A673 (cell line): Measurements from ENCODE around the gene EHBP1L1. TPM values are rescaled to one million over a fixed set of nuclear protein-coding genes. Genes with fewer than 3 reads are reported as not detected.

Experiments
- BruUV-seq: library from RNA; stranded (reverse); fragments of 400-500 nt; replicated peaks from 2 replicates; lab custom pipeline; 2021; lab: Mats Ljungman, UMichigan
- CTCF ChIA-PET: fragments of 300-600 bp; sonication (Branson Sonifier 250); formaldehyde crosslinking; loops from one replicate; lab custom pipeline; 2022; ENCODE audit warnings: antibody characterized with exemption; lab: Charles Lee
- POLR2A ChIA-PET: fragments of 300-600 bp; sonication (Branson Sonifier 250); formaldehyde crosslinking; loops from one replicate; lab custom pipeline; 2022; ENCODE audit warnings: antibody characterized with exemption; ENCODE audit not compliant: low non-redundant PET; lab: Charles Lee
- DNase-seq: peaks from one replicate; pipeline ENCODE4 v3.0.0-alpha.2; 2015; ENCODE audit warnings: low spot score
- H3K27ac ChIP-seq: fragments of 200-600 bp; sonication (generic); 2 replicates; pipeline ENCODE4 v1.5.1; 2016; ENCODE audit warnings: mixed run types, low read depth, mild to moderate bottlenecking, mixed read lengths, antibody characterized with exemption, low read length; ENCODE audit not compliant: poor library complexity, severe bottlenecking
- H3K27me3 ChIP-seq: fragments of 200-600 bp; sonication (generic); replicated peaks from 2 replicates; pipeline ENCODE4 v1.6.1; 2017; ENCODE audit warnings: mixed run types, low read depth, mild to moderate bottlenecking, mixed read lengths, antibody characterized with exemption, low read length; ENCODE audit not compliant: insufficient read depth, poor library complexity
- H3K36me3 ChIP-seq: fragments of 200-600 bp; sonication (generic); 2 replicates; pipeline ENCODE4 v1.6.1; 2016; ENCODE audit warnings: mixed run types, mild to moderate bottlenecking, mixed read lengths, antibody characterized with exemption, low read length; ENCODE audit not compliant: insufficient read depth, poor library complexity, severe bottlenecking
- H3K4me1 ChIP-seq: fragments of 200-600 bp; sonication (generic); 2 replicates; pipeline ENCODE4 v1.6.1; 2017; ENCODE audit warnings: mixed run types, mild to moderate bottlenecking, mixed read lengths, antibody characterized with exemption, low read length; ENCODE audit not compliant: insufficient read depth, poor library complexity, severe bottlenecking
- H3K4me3 ChIP-seq: fragments of 200-600 bp; sonication (generic); 2 replicates; pipeline ENCODE4 v1.5.1; 2016; ENCODE audit warnings: low read depth, mixed run types, mild to moderate bottlenecking, mixed read lengths, low read length; ENCODE audit not compliant: poor library complexity, severe bottlenecking
- H3K9me3 ChIP-seq: fragments of 200-600 bp; sonication (generic); 2 replicates; pipeline ENCODE4 v1.6.1; 2016; ENCODE audit warnings: mixed run types, low read depth, mild to moderate bottlenecking, mixed read lengths, antibody characterized with exemption, low read length; ENCODE audit not compliant: poor library complexity, severe bottlenecking
- EZH2 ChIP-seq: fragments of 200-600 bp; sonication (generic); IDR thresholded peaks from 2 replicates; pipeline ENCODE4 v1.6.1; 2017; ENCODE audit warnings: borderline replicate concordance, low read depth, mild to moderate bottlenecking, mixed read lengths, antibody characterized with exemption, low read length; ENCODE audit not compliant: poor library complexity, severe bottlenecking
- intact Hi-C: fragments of 100-400 bp; cut with micrococcal nuclease; formaldehyde crosslinking; loops from one replicate; pipeline ENCODE4 v1.10.0; 2022; ENCODE audit not compliant: unreplicated experiment
- total RNA-seq: library from RNA; stranded (reverse); gene quantifications from 2 replicates; pipeline ENCODE4 v1.2.3, GENCODE V29; 2021
- TF ChIP-seq, protein P1 (sequence below): fragments of 300-800, 200-600 bp; sonication (generic); conservative IDR thresholded peaks from 2 replicates; pipeline ENCODE4 v1.5.1; 2017; ENCODE audit warnings: low read depth, mild to moderate bottlenecking, antibody characterized with exemption, low read length, moderate library complexity, mixed read lengths

The EHBP1L1 gene
- total RNA-seq, 1 experiment from 2014 or later: 29.5 TPM

DNA sequence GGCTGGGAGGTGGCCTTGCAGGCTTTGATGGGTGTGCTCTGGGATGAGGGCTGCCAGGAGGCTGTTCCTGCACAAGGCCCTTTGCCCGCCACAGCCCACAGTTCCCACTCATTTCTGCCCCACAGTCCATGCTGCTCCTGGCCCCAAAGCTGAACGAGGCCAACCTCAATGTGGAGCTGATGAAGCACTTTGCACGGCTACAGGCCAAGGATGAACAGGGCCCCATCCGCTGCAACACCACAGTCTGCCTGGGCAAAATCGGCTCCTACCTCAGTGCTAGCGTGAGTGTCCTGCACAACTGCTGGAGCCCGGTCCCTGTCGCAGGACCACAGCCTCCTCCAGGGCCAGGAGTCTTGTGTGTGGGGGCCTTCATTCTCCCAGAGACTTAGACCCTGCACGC lies 40.8 kb upstream of the EHBP1L1 start:
- ChIA-PET POLR2A (interaction anchor here (0.5 kb wide), 1 partner anchor 471 kb away, joined by 4 read pairs; no protein-coding TSS in a partner anchor), CTCF (no interaction called here)
- H3K36me3 ChIP-seq: peaks cover 50% of the 10 kb centered on the region
- no peak overlapping the region for H3K27ac ChIP-seq
- intact Hi-C loops: no loop called here
- no TSS peak for BruUV-seq
- H3K4me3 ChIP-seq: no peak overlapping the region
- TF ChIP-seq, protein P1, sequence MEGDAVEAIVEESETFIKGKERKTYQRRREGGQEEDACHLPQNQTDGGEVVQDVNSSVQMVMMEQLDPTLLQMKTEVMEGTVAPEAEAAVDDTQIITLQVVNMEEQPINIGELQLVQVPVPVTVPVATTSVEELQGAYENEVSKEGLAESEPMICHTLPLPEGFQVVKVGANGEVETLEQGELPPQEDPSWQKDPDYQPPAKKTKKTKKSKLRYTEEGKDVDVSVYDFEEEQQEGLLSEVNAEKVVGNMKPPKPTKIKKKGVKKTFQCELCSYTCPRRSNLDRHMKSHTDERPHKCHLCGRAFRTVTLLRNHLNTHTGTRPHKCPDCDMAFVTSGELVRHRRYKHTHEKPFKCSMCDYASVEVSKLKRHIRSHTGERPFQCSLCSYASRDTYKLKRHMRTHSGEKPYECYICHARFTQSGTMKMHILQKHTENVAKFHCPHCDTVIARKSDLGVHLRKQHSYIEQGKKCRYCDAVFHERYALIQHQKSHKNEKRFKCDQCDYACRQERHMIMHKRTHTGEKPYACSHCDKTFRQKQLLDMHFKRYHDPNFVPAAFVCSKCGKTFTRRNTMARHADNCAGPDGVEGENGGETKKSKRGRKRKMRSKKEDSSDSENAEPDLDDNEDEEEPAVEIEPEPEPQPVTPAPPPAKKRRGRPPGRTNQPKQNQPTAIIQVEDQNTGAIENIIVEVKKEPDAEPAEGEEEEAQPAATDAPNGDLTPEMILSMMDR: no peak
- no peak for TF ChIP-seq EZH2
- H3K27me3 ChIP-seq: no peaks in the 10 kb centered on the region
- no peaks in the 10 kb centered on the region for H3K9me3 ChIP-seq
- DNase-seq: no peak
- H3K4me1 ChIP-seq: peaks cover under 1% of the 10 kb centered on the region

DNA sequence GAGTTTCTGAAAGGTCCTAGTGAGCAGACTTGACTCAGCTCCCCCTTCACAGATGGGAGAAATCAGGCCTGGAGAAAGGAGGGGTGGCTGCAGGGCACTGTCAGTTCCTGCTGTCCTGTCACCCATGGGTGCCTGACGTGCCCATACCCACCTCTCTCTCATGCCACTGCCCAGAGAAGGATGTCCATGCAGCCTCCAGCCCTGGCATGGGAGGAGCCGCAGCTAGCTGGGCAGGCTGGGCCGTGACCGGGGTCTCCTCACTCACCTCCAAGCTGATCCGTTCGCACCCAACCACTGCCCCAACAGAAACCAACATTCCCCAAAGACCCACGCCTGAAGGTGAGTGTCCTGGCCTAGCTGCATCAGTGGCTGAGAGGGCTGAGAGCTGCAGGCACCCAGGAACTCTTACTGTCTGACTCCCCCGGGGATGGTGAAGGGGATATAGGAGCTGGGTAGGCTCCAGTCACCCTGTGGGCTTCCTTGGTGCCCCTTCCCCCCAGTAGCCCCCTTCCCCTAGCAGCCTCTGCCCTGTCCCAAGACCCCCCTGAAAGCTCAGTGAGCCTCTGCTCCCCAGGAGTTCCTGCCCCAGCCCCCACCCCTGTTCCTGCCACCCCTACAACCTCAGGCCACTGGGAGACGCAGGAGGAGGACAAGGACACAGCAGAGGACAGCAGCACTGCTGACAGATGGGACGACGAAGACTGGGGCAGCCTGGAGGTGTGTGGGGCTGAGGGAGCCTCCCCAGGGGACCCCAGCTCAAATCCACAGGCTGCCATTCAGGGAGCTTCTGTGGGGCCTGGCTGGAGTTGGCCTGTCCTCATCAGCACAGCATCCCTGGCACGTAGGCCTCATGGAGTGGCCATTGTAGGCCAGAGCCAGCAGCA lies 39.2 kb upstream of the EHBP1L1 start:
- DNase-seq: no peak
- H3K27me3 ChIP-seq: no peaks in the 10 kb centered on the region
- intact Hi-C loops: no loop called here
- H3K4me3 ChIP-seq: no peak overlapping the region
- TF ChIP-seq, protein P1: no peak
- CTCF ChIA-PET: no interaction called here
- POLR2A ChIA-PET: interaction anchor here (0.5 kb wide), 1 partner anchor 37 kb away, joined by 3 read pairs; no protein-coding TSS in a partner anchor
- no peaks in the 10 kb centered on the region for H3K9me3 ChIP-seq
- H3K4me1 ChIP-seq: peaks cover 10% of the 10 kb centered on the region
- H3K27ac ChIP-seq: no peak overlapping the region
- no TSS peak for BruUV-seq
- peaks cover 35% of the 10 kb centered on the region for H3K36me3 ChIP-seq

DNA sequence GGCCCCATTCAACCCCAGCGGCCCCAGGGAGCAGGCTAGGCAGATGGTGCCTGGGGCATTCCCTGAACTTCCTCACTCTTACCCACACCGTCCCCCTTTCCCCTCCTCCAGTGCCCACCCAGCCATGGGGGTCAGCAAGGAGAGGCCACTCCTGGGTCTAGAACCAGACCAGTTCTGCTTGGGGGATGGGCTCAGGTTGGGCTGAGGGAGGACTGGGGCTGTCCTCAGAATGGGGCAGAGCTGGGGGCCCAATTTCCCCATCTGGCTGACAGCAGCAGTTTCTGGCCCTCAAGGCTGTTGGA lies 38.6 kb upstream of the EHBP1L1 start:
- intact Hi-C loops: no loop called here
- TF ChIP-seq, protein P1: no peak
- TF ChIP-seq EZH2: no peak
- Histone ChIP-seq H3K36me3 (peaks cover 32% of the 10 kb centered on the region), H3K4me3 (no peak overlapping the region), H3K9me3 (no peaks in the 10 kb centered on the region), H3K27me3 (no peaks in the 10 kb centered on the region), H3K4me1 (peaks cover 10% of the 10 kb centered on the region), H3K27ac (no peak overlapping the region)
- DNase-seq: no peak
- no TSS peak for BruUV-seq
- ChIA-PET POLR2A (interaction anchor here (0.5 kb wide), 1 partner anchor 37 kb away, joined by 3 read pairs; no protein-coding TSS in a partner anchor), CTCF (no interaction called here)
